HG02938 (cell line): ENCODE results near the gene MRGPRD.

ENCODE experiments used
- ATAC-seq: cut with Tn5 transposase; IDR thresholded peaks from one replicate; pipeline ENCODE4 v1.9.1; 2021; ENCODE audit warnings: mild to moderate bottlenecking, moderate library complexity; ENCODE audit not compliant: unreplicated experiment

MRGPRD gene

GRCh38 chr11:68980776-68981065 lies at the start of gene MRGPRD:
Gene MRGPRD, minus strand, starts transcription at chr11:68980986. Its CDS starts 0 bp downstream, at chr11:68980986.
- no peak for ATAC-seq

GRCh38 chr11:69030301-69030700 lies 49.5 kb upstream of the MRGPRD start:
- no peak for ATAC-seq

- ATAC-seq = no peak
These were observed 47.1 kb upstream of the MRGPRD start for GRCh38 chr11:69027704-69028372.

- no peak for ATAC-seq
These were observed 43.7 kb upstream of the MRGPRD start for GRCh38 chr11:69024509-69024908.

- ATAC-seq = no peak
These were observed 41.5 kb upstream of the MRGPRD start for GRCh38 chr11:69022260-69022659.

GRCh38 chr11:69018924-69019323 lies 38.1 kb upstream of the MRGPRD start:
- no peak for ATAC-seq

- no peak for ATAC-seq
These were observed 37.2 kb upstream of the MRGPRD start for GRCh38 chr11:69017951-69018350.

GRCh38 chr11:69014898-69015549 lies 34.2 kb upstream of the MRGPRD start:
- no peak for ATAC-seq

GRCh38 chr11:69014084-69014851 lies 33.5 kb upstream of the MRGPRD start:
- no peak for ATAC-seq

GRCh38 chr11:69013009-69013951 lies 32.5 kb upstream of the MRGPRD start, which contains the start of gene MRGPRF:
Gene MRGPRF, minus strand, starts transcription at chr11:69013246. Its CDS starts 3,345 bp downstream, at chr11:69009901.
- ATAC-seq = no peak

- no peak for ATAC-seq
These were observed 31.6 kb upstream of the MRGPRD start for GRCh38 chr11:69012092-69013008.

GRCh38 chr11:69011624-69012091 lies 30.9 kb upstream of the MRGPRD start:
- no peak for ATAC-seq

- ATAC-seq = no peak
These were observed 30.3 kb upstream of the MRGPRD start for GRCh38 chr11:69010964-69011623.

GRCh38 chr11:69010361-69010891 lies 29.6 kb upstream of the MRGPRD start:
- no peak for ATAC-seq

GRCh38 chr11:69009441-69010211 lies 28.8 kb upstream of the MRGPRD start:
- no peak for ATAC-seq

GRCh38 chr11:69008737-69009440 lies 28.1 kb upstream of the MRGPRD start:
- no peak for ATAC-seq

- ATAC-seq = no peak
These were observed 27.2 kb upstream of the MRGPRD start for GRCh38 chr11:69007975-69008381.
